HG03457 (cell line): Measurements from ENCODE around the gene PRKG1.

Experiments used
- ATAC-seq: cut with Tn5 transposase; IDR thresholded peaks from one replicate; pipeline ENCODE4 v1.9.1; 2021; ENCODE audit warnings: moderate number of reproducible peaks; ENCODE audit not compliant: unreplicated experiment

PRKG1 gene

DNA sequence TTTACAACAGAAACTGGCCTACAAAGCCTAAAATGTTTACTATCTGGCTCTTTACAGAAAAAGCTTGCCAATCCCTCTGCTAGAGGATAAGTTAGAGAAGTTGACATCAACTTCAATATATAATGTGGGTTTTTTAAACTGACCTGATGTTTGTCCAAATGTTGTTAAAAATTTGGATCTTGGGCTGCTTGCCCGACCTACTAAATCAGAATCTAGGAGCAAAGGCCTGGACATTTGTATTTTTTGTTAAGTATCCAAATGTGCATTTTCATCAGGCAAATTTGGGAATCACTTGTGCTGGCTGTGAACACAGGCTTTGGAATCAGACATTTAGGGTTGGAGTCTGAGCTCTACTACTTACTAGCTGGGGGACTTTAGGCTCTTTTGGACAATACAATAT is 877.8 kb downstream of the PRKG1 start:
- ATAC-seq = no peak

DNA sequence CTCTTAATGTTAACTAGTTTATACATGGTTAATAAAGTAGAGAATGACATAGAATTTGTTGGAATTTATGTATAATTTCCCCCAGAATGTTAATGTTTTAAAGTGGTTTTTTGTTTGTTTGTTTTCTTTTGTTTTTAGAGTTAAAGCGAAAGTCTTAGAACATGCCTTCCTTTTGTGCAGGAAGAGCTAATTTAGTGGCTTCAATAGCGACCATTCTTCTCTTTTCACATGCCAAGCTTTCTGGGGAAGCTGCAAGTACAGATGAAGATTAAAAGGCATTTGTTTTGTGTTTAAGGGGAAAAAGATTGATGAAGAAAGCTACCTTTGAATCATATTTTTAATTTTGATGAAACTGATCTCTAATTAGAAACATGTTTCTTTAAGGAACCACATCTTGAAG is 881.4 kb downstream of the PRKG1 start:
- no peak for ATAC-seq

DNA sequence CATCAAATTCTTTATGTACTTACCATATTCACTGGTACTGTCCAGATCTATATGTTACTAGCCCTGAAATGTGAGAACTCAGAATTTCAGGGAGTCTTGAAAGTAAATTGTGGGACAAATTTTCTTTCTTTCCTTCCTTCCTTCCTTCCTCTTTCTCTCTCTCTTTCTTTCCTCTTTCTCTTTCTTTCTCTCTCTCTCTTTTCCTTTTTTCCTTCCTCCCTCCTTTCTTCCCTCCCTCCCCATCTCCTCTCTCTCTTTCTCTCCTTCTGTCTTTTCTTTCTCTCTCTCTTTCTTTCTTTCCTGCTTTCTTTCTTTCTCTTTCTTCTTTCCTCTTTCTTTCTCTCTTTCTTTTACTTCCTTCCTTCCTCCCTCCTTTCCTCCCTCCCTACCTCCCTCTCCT is 882.5 kb downstream of the PRKG1 start:
- no peak for ATAC-seq

DNA sequence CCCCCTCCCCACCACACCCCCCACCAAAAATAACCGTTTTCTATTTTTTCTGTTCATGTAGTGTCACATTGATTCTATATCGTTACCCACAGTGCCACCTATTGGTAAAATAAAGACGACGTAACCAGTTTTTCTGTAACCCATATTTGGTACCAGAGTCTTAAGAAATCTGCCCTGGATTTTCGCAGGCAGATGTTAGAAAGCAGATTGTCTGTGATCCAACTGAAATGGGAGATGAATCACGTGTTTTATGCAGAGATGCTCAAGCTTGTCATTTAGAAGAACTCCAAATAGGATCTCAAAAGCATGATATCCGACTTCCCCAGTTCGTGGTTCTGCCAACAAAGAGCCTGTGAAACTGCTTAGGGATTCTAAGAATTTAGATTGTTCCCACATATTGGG is 886.2 kb downstream of the PRKG1 start:
- ATAC-seq = no peak

DNA sequence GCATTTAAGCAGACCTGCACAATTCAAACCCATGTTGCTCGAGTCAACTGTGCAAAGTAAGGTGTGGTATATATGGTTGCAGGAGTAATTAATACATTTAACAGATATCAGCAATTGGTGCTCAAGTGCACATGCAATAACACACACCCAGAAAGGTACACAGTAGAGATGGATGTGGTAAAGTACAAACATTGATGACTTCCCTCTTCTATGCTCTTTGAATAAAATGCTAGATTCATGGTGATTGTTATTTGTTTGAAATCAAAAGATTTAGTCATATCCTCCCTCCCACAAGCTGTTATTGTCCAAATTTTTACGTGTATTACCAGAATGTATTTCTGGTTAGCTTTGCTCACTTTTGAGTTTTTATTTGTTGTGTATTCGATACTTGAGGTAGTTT is 887.1 kb downstream of the PRKG1 start:
- no peak for ATAC-seq

DNA sequence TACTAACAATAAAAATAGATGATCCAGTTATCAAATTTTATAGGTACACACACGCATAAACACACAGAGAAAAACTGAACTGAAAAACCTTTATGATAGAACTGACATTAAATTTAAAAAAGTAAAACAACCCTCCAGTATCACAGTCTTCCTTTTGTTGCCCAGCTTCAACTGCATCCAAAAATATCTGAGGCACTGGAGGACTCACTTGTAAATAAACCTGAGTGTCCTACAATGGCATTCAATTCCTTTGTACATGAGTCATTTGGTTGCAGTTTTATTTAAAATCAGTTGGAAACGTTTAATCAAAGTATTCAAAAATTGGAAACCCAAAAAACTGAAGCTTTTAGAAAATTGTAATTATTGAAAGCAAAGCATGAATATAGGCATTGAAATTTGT is 890.3 kb downstream of the PRKG1 start:
- no peak for ATAC-seq

DNA sequence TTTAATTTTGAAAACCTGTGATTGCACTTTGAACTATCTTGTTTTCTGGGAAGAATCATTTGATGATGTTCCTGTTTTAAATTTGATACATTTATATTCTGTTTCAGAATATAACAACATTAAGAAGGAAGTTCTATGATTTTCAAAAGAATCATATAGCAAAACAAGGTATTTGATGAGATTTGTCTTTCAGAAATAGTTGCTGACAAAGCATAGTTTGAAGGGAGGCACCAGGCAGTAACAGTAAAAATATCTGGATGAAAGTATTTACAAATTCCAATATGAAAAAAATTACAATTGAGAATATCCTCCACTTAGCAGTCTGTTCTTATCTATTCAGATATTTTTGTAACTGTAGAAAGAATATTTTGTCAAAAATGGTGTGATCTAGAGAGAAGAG is 891.2 kb downstream of the PRKG1 start:
- ATAC-seq = no peak

DNA sequence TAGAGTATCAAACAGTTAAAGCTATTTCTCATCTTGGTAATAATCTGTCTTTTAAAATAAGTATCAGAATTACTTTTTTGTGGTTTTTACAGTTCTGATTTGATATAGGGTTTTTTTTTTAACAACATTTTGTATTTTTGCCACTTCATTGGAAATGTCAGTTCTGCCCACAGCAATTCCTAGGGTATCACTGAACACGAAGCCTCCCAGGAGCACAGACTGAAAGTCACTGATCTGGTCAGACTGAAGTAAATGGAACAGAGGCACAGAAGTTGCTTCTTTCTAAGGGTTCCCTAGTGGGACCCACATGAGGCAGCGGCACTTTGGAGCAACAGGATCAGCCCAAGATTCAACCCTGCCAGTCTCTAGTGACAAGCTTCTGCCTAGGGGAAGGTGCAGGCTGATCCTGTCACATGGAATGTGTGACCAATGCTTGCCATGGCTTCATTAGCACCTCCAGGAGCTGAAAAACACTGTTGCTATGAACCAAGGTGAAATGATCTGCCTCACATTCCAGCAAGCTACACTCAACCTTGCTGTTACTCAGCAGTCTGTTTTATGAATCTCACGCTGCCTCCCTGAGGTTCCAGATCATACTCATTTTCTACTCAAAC is 898.6 kb downstream of the PRKG1 start:
- no peak for ATAC-seq

DNA sequence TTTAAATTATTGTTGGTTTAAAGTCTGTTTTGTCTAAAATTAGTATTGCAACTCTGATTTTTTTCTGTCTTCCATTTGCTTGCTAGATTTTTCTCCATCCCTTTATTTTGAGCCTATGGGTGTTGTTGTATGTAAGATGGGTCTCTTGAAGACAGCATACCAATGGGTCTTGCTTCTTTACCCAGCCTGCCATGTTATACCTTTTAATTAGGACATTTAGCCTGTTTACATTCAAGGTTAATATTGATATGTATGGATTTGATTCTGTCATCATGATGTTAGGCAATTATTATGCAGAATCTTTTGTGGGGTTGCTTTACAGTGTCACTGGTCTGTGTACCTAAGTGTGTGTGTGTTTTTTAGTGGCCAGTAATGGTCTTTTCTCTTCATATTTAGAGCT is 906.5 kb downstream of the PRKG1 start:
- no peak for ATAC-seq

DNA sequence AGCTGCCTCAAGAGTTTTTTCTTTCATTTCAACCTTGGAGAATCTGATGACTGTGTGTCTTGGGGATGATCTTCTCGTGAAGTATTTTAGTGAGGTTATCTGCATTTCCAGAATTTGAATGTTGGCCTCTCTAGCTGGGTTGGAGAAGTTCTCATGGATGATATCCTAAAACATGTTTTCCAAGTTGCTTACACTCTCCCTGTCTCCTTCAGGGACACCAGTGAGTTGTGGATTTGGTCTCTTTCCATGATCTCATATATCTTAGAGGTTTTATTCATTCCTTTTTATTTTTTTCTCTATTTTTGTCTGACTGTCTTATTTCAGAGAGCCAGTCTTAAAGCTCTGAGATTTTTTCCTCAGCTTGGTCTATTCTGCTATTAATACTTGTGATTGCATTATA is 907.4 kb downstream of the PRKG1 start:
- no peak for ATAC-seq

DNA sequence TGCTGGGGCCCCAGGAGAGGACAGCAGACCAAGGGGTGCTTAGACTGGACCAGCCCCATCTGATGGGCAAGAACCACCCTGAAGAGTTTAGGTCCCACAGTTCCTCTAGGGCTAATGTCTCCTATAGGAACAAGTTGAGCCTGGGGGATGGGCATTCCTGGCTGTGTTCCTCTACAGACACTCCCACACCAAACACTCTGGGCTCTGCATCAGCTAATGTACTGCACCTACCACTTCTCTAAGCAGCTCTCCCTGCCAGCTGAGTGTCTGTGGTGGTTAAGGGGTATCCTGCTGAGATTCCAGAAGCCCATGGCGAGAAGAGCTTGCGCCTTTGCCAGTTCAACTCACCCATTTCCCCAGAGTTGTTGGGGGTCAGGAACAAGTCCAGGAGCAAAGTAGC is 909.2 kb downstream of the PRKG1 start:
- ATAC-seq = no peak

DNA sequence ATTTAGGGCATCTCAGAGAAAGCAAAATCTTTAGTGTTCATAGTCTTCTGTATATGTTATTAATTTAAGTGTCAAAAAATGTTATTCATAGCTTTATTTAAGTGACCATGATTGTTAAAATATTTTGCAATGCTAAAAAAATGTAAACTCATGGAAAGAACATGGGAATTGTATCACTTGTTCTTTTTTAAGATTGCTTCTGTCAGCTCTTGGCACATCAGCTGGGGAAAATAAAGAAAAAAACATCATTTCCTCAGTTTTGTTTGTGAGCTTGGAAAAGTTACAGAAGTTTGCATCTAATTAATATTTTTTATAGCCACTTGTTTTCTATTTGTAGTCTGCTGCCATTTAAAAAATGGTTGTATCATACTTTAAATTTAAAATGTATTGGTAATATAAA is 911.0 kb downstream of the PRKG1 start:
- no peak for ATAC-seq

DNA sequence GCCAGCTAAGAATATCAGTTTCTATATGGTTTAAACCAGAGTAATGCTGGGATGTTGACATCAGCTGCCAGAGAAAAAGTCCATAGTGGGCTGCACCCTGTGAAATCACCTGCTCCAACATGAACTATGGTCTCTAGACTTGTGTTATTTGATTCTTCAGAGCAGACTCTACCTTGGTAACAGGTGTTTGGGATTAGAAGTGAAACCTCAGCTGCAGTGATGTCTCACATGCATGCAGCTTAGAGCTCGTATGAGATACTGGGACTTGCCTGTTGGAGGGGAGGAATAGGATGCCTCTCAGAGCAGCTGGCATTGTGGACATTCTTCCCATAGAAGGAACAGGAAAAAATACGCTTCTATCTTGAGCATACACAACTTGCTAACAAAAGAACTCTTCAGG is 912.2 kb downstream of the PRKG1 start:
- no peak for ATAC-seq

DNA sequence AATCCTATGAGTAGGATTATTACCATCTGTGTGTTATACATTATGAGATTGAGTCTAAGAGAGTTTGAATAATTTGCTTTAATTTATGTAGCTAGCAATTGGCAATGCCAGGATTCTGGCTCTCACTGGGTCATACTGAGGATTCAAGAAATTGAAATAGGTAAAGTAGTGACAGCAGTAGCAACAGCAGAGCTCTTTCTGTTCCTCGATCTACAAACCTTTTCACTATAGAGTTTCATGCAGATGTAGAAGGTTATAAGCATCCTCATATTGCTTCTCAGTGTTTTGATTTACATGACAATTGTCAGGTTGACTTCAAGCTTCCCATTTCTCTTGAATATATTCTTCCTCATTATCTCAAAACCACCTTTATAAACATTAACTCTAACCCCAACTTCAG is 919.2 kb downstream of the PRKG1 start:
- ATAC-seq = no peak

DNA sequence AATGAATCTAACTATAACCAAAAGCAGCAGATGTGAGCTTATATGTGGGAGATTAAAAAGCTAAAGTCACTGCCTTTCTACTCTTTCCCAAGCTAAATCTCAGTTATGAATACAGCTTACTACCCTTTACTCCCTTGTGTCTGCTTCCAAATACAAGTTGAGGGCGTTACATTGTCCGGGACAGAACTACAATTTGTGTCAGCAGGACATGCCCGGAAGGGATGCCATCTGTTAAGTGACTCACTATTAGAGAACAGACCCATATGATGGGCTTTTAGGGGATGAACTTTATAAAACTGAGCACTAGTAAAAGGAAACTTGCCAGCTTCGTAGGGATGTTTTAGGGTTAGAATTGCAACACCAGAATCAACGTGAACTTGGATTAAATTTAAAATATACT is 924.8 kb downstream of the PRKG1 start:
- no peak for ATAC-seq

DNA sequence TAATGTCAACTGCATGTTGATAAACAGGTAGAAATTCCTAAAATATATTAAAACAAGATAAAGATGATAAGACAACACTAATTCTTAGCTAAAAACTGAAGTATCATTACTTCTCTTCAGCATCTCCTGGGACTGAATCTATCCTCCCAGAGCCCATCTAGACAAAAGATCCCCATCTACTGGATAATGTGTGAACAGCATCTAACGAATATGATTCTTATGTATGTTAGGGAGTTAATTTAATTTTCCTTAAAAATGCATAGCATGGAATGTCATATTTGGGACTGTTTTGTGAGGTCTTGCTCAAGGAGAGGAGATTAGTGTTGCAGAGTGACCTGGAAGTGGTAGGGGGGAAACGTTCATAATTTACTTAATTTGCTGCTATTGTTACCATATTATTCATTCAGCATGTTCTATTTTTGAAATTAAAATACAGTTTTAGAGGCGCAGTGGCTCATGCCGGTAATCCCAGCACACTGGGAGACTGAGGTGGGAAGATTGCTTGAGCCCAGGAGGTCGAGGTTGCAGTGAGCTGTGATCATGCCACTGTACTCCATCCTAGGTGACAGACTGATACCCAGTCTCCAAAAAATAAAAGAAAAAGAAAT is 930.2 kb downstream of the PRKG1 start:
- no peak for ATAC-seq

DNA sequence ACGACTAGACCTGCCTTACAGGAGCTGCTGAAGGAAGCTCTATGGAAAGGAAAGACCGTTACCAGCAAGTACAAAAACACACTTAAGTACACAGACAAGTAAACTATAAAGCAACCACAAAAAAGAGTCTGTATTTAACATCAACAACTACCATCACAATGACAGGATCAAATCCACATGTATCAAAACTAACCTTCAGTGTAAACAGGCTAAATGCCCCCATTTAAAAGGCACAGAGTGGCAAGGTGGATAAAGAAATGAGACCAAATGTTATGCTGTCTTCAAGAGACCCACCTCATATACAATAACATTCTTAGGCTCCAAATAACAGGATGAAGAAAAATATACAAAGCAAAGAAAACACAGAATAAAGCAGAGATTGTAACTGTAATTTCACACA is 932.8 kb downstream of the PRKG1 start:
- no peak for ATAC-seq

DNA sequence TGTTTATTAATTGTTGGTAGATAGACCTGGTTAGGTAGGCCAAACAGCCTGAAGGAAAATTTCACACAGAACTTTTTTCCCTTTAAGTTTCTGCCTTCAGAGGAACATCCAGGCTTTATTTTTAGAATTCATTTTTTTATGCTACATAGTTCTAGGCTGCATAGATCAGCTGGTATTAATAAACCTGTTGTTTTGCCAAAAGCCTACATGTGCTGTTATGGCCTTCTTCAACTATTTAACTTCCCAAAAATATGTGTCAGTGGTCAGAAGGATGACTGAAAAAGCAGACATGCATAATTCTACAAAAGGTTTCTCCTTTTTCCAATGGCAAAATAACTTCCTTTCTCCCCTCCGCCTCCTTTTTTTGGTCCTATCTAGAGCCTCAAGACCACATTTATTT is 936.8 kb downstream of the PRKG1 start:
- ATAC-seq = no peak

DNA sequence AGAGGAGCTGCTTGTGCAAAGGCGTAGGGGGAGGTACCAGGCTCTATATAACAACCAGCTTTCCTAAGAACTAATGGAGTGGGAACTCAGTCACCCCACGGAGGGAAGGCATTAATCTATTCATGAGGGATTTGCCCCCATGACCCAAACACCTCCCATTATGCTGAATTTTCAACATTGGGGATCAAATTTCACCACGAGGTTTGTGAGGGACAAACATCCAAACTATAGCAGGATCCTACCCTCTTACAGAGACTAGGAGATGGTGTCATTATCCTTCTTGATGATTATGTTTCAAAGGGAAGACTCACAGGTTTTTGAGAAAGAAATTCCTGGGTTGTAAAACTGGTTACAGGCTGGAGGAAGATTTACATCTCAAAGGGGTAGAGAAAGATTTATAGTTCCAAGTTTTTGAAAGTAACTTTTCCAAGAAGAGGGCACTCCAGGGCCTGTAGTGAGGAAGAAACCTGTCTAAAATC is 944.8 kb downstream of the PRKG1 start:
- no peak for ATAC-seq

DNA sequence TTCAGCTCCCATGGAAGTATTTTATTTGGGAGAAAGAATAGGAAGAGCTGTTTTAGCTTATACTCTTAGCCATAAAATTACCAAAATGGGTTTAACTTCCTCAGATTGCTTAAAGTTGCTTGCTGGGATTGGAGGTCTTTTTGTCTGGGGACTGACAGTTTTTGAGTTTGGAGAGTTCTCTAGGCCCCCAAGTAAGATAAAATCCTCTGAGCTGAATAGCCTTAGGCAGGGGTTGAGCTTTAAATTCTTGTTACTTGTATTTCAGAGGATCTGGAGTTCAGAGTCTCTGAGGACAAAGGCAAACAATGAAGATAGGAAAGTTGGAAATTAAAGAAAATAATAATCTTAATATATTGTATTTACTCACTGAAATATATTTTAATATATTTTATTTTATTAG is 945.4 kb downstream of the PRKG1 start:
- ATAC-seq = no peak

DNA sequence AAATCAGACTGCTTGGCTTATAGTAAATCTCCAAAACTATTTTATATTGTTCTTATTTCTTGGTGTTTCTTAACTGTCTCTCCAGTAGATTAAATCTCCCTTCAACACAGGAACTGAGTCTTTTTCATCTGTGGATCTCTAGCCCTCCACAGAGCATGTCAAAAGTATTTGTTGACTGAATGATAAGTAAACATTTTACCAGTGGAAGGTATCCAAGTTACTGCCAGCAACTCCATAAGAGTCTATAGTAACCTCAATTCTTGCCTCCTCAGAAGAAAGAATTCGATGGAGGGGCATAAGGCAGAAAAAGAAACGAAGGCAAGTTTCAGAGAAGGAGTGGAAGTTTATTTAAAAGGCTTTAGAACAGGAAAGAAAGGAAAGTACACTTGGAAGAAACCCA is 945.9 kb downstream of the PRKG1 start:
- no peak for ATAC-seq

DNA sequence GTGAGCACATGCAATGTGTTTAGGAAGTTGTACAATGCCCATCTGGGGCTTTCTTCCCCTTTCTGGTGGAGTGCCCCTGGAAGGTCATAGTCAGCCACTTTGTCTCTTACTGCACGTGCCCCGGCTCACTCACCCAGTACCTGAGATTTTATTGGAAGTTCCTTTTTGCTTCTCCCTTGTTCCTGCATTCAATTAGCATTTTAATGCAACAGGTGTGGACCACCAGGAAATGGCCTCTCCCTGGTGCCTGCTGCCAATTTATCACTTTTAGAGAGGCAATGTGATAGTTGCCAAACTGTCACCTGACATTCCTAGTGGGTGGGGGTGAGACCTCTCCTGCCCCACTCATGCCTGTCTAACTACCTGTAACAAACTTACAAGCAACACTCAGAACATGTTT is 946.4 kb downstream of the PRKG1 start:
- ATAC-seq = no peak

DNA sequence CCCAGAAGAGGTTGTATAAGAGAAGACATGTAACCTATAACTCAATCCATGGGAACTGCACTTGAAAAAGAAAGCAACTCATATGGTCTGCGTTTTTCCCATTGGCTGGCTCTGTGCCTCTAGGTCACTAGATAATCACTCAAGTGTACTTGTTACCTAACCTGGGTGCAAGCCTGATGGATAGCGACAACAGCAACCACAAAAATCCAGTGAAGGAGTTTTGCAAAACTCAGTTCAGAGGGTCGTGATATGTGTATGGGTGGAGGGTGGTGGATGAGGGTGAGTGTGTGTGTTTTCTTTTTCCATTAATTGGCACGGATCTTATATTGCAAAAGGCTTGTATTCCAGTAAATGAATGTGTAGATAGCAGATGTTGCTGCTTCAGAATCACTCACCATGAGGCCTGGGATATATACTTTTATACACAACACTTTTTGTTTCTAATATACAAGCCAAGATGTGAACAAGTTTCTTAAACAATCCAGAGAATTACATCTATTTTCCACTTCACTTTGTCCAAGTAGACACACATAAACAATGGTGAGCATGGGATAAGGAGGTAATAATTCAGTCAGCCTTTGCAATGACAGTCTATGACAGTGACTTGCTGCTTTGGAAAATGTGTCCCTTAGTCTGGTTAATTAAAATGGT is 952.9 kb downstream of the PRKG1 start:
- no peak for ATAC-seq
